Right lobe of liver (tissue), 6 donors: ENCODE data around the gene CT45A3. TPM values are rescaled to one million over a fixed set of nuclear protein-coding genes. Genes with fewer than 3 reads are reported as not detected.
"Not testable (repeated sequence)": the region's sequence is repeated elsewhere in the genome, so short reads cannot be mapped to it uniquely, and the experiment has no call there.

ENCODE experiments used
- ATAC-seq, 4 donors: fragments of 200-7000 bp; cut with Tn5 transposase; one replicate each; pipeline ENCODE4 v1.9.1; 2020; ENCODE audit warnings: mild to moderate bottlenecking in 4 of 4, moderate library complexity in 4 of 4
- DNase-seq, 3 donors: peaks; one replicate each; pipeline ENCODE4 v3.0.0-alpha.2; 2020
- H3K27ac ChIP-seq, 3 donors: fragments of 200-600 bp; one replicate each; pipeline ENCODE4 v1.8.0; 2022
- H3K27me3 ChIP-seq, 2 donors: fragments of 200-600 bp; one replicate each; pipeline ENCODE4 v1.8.0; 2022
- H3K36me3 ChIP-seq, 4 donors: fragments of 200-600 bp; sonication (generic) in 1 of 4; one replicate each; pipeline versions ENCODE4 v1.5.1 to v1.8.0; 2017 to 2022; ENCODE audit warnings: control low read depth in 1 of 4
- H3K4me1 ChIP-seq, 4 donors: fragments of 200-600 bp; sonication (generic) in 1 of 4; one replicate each; pipeline versions ENCODE4 v1.5.1 to v1.8.0; 2017 to 2022; ENCODE audit warnings: control low read depth in 1 of 4
- H3K4me3 ChIP-seq, 3 donors: fragments of 200-600 bp; one replicate each; pipeline ENCODE4 v1.8.0; 2022
- H3K9me3 ChIP-seq, 4 donors: fragments of 200-600 bp; sonication (generic) in 1 of 4; one replicate each; pipeline versions ENCODE4 v1.5.1 to v1.8.0; 2017 to 2022; ENCODE audit warnings: control low read depth in 1 of 4
- CTCF ChIP-seq, 4 donors: fragments of 200-600 bp in 3 of 4; fragments of 450-650 bp in 1 of 4; IDR thresholded peaks; one replicate each; pipeline versions ENCODE4 v1.5.1 to v1.8.0; 2016 to 2022; ENCODE audit warnings: antibody characterized with exemption in 4 of 4, mild to moderate bottlenecking in 2 of 4
- POLR2A ChIP-seq: fragments of 450-650 bp; IDR thresholded peaks from one replicate; pipeline ENCODE4 v1.6.1; 2017; ENCODE audit warnings: antibody characterized with exemption, mild to moderate bottlenecking
- WGBS: methylation state at CpG from one replicate; pipeline ENCODE4 v1.1.6; 2018; ENCODE audit warnings: low coverage, low lambda C conversion rate; ENCODE audit not compliant: insufficient coverage; ENCODE audit errors: missing lambda C conversion rate; 5-methylcytosine and 5-hydroxymethylcytosine counted together
- intact Hi-C, 2 donors: fragments of 100-400 bp; cut with DNase I; formaldehyde crosslinking; loops; one replicate each; pipeline versions ENCODE4 v1.11.2 to v1.14.1; 2022
- long read RNA-seq: library from polyadenylated mRNA; unstranded; transcript quantifications from one replicate; pipeline ENCODE4 v2.0.0, GENCODE V29; 2019
- total RNA-seq, 6 experiments: library from RNA; depleted of rRNA in 2 of 6; stranded (reverse); fragments of >200 nt in 2 of 6; fragmentation: NEBNext Ultra II Directional in 3 of 6; extraction: Animal tissue kit (Norgen Biotek cat#: 25700) in 3 of 6; gene quantifications; one replicate each; pipeline versions ENCODE4 v1.1.0 to v1.2.4, GENCODE V29; 2016 to 2023
- donor health status: DM: no; HTN: yes; CAD: no.
- donor health status: DM: no; HTN: no; CAD: no.
- donor health status: DM: no; HTN: no; CAD: no.
- donor health status: DM: no; HTN: yes; CAD: no.
- donor health status: DM: no; HTN: yes; CAD: no.

CT45A3 gene
- not detected for total RNA-seq
- long read RNA-seq, result 0 reads

GRCh38 chrX:135768091-135768490, at the start of gene CT45A3:
Gene CT45A3, minus strand, starts transcription at chrX:135768191. Its CDS starts 3,747 bp downstream, at chrX:135764444.
- intact Hi-C loops, H3K4me1 ChIP-seq, H3K4me3 ChIP-seq, DNase-seq, H3K9me3 ChIP-seq, ATAC-seq, H3K36me3 ChIP-seq, H3K27ac ChIP-seq, H3K27me3 ChIP-seq: not testable (repeated sequence)
- WGBS, result no CpG with 5 or more reads among the region's 17 CpGs

GRCh38 chrX:135802687-135803086, 34.7 kb upstream of the CT45A3 start, which contains the start of gene CT45A6:
Gene CT45A6, minus strand, starts transcription at chrX:135802787. Its CDS starts 3,794 bp downstream, at chrX:135798993.
- no CpG with 5 or more reads among the region's 16 CpGs for WGBS
- H3K4me1 ChIP-seq, intact Hi-C loops, H3K4me3 ChIP-seq, H3K27me3 ChIP-seq, ATAC-seq, H3K27ac ChIP-seq, H3K9me3 ChIP-seq, DNase-seq, H3K36me3 ChIP-seq: not testable (repeated sequence)

- H3K4me3 ChIP-seq, H3K27ac ChIP-seq, H3K27me3 ChIP-seq, DNase-seq, H3K9me3 ChIP-seq, H3K36me3 ChIP-seq, ATAC-seq, intact Hi-C loops, H3K4me1 ChIP-seq: not testable (repeated sequence)
- WGBS, result no CpG with 5 or more reads among the region's 16 CpGs
These were observed 17.4 kb upstream of the CT45A3 start, which contains the start of gene CT45A5 for GRCh38 chrX:135785403-135785802. Gene CT45A5, minus strand, starts transcription at chrX:135785503. Its CDS starts 3,774 bp downstream, at chrX:135781729.

- H3K4me3 ChIP-seq, H3K36me3 ChIP-seq, H3K9me3 ChIP-seq, intact Hi-C loops, H3K27ac ChIP-seq, DNase-seq, ATAC-seq, H3K4me1 ChIP-seq, H3K27me3 ChIP-seq: not testable (repeated sequence)
- WGBS, result 86% methylated on average over 3 of the region's 4 CpGs
These were observed 23.3 kb downstream of the CT45A3 start for GRCh38 chrX:135744739-135745138.

- ATAC-seq (no peak), DNase-seq (no peak)
- 72% methylated on average over 12 of the region's 23 CpGs for WGBS
- TF ChIP-seq CTCF (IDR thresholded peaks at IDR 0.05) (no peak), POLR2A (no peak)
- Histone ChIP-seq H3K4me3 (no peak overlapping the region), H3K36me3 (no peaks in the 10 kb centered on the region), H3K9me3 (no peaks in the 10 kb centered on the region), H3K4me1 (no peaks in the 10 kb centered on the region), H3K27me3 (no peaks in the 10 kb centered on the region), H3K27ac (no peak overlapping the region)
- intact Hi-C loops, result no loop called here
These were observed 26.7 kb downstream of the CT45A3 start for GRCh38 chrX:135741192-135741715.

- no peaks in the 10 kb centered on the region for H3K9me3 ChIP-seq
- peak in 3 of 4 donors; percentile 7 to 17 (median 14) for TF ChIP-seq CTCF (IDR thresholded peaks at IDR 0.05)
- no peak for TF ChIP-seq POLR2A
- H3K4me1 ChIP-seq, result no peaks in the 10 kb centered on the region
- H3K27me3 ChIP-seq, result no peaks in the 10 kb centered on the region
- intact Hi-C loops, result no loop called here
- no peak overlapping the region for H3K4me3 ChIP-seq
- 68% methylated on average over 11 of the region's 18 CpGs for WGBS
- DNase-seq (peak in 2 of 3 donors; percentile 26 to 42), ATAC-seq (no peak)
- no peaks in the 10 kb centered on the region for H3K36me3 ChIP-seq
- H3K27ac ChIP-seq, result no peak overlapping the region
These were observed 27.3 kb downstream of the CT45A3 start for GRCh38 chrX:135740681-135741149.
